HG02884 (cell line): ENCODE data around the gene SPANXA1.
"Not testable (repeated sequence)": the region's sequence is repeated elsewhere in the genome, so short reads cannot be mapped to it uniquely, and the experiment has no call there.

Experiments used
- ATAC-seq: cut with Tn5 transposase; IDR thresholded peaks from one replicate; pipeline ENCODE4 v1.9.1; 2021; ENCODE audit warnings: mild to moderate bottlenecking, moderate library complexity; ENCODE audit not compliant: unreplicated experiment

SPANXA1 gene

GRCh38 chrX:141584638-141585037 is at the start of gene SPANXA1:
SPANXA1 (minus strand) TSS chrX:141584738; CDS start chrX:141584678, 60 bp downstream.
- not testable (repeated sequence) for ATAC-seq

GRCh38 chrX:141632124-141632523 is 47.6 kb upstream of the SPANXA1 start:
- ATAC-seq = no peak

- no peak for ATAC-seq
Measured at GRCh38 chrX:141619336-141619735, 34.8 kb upstream of the SPANXA1 start.

GRCh38 chrX:141609111-141609510 is 24.6 kb upstream of the SPANXA1 start:
- ATAC-seq = no peak

- ATAC-seq = not testable (repeated sequence)
Measured at GRCh38 chrX:141589408-141589807, 4.9 kb upstream of the SPANXA1 start, which contains the start of gene SPANXA2. SPANXA2 (plus strand) TSS chrX:141589708; CDS start chrX:141589768, 60 bp downstream.

GRCh38 chrX:141542551-141542950 is 42.0 kb downstream of the SPANXA1 start:
- not testable (repeated sequence) for ATAC-seq
